ENCODE measurements around the gene OR56A3. TPM values are rescaled to one million over a fixed set of nuclear protein-coding genes. Genes with fewer than 3 reads are reported as not detected.

Gene OR56A3
- total RNA-seq, 1 experiment from 2014 or later, result not detected

DNA sequence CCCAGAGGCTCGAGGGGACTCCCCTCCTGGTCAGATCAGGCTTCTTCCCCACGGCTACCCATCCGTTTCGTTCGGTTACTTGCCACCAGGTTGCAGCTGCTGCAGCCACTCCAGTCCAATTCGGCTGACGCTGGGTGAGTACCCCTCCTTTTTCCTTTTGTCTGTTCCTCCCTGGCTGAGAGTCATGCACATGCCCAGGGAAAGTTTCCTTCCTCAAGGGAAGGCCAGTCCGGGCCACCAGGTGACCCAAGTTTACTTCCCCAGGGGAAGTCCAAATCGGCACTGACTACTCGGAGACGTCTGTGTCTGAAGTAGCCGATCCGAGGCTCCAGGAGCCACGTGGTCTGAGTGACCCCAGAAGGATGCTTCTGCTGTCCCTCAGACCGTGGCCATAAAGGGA is 13.2 kb upstream of the OR56A3 start:
- H3K4me1 Mint-ChIP-seq (ENCODE audit: low read depth, unreplicated experiment), result no peaks in the 10 kb centered on the region

GRCh38 chr11:5929571-5930368 is 12.3 kb upstream of the OR56A3 start:
- Mint-ChIP-seq H3K36me3 (ENCODE audit: insufficient read depth, unreplicated experiment) (no peaks in the 10 kb centered on the region), H3K9me3 (ENCODE audit: low read depth, unreplicated experiment) (peaks cover 36% of the 10 kb centered on the region), H3K4me1 (ENCODE audit: low read depth, unreplicated experiment) (no peaks in the 10 kb centered on the region), H3K27ac (ENCODE audit: unreplicated experiment) (no peak overlapping the region), H3K27me3 (ENCODE audit: unreplicated experiment) (no peaks in the 10 kb centered on the region), H3K4me3 (ENCODE audit: low read depth, unreplicated experiment) (no peak overlapping the region)
- intact Hi-C loops (cut with micrococcal nuclease; ENCODE audit: unreplicated experiment), result no loop called here
- no peak for TF ChIP-seq CTCF (IDR thresholded peaks at IDR 0.05; ENCODE audit: unreplicated experiment)
- CTCF ChIA-PET, result no interaction called here
- no peak for DNase-seq
- BruUV-seq (replicated peaks), result no TSS peak

More for the DNA sequence above, 13.2 kb upstream of the OR56A3 start:
- CTCF ChIA-PET, result no interaction called here
- no peak for TF ChIP-seq CTCF (IDR thresholded peaks at IDR 0.05; ENCODE audit: unreplicated experiment)
- no TSS peak for BruUV-seq (replicated peaks)
- Mint-ChIP-seq H3K27me3 (ENCODE audit: unreplicated experiment) (no peaks in the 10 kb centered on the region), H3K27ac (ENCODE audit: unreplicated experiment) (no peak overlapping the region), H3K4me3 (ENCODE audit: low read depth, unreplicated experiment) (no peak overlapping the region), H3K36me3 (ENCODE audit: insufficient read depth, unreplicated experiment) (no peaks in the 10 kb centered on the region), H3K9me3 (ENCODE audit: low read depth, unreplicated experiment) (peaks cover 40% of the 10 kb centered on the region)
- intact Hi-C loops (cut with micrococcal nuclease; ENCODE audit: unreplicated experiment), result no loop called here
- DNase-seq, result no peak

- H3K9me3 Mint-ChIP-seq (ENCODE audit: low read depth, unreplicated experiment), result peaks cover 36% of the 10 kb centered on the region
- BruUV-seq (replicated peaks), result no TSS peak
- H3K4me3 Mint-ChIP-seq (ENCODE audit: low read depth, unreplicated experiment), result no peak overlapping the region
- H3K27ac Mint-ChIP-seq (ENCODE audit: unreplicated experiment), result no peak overlapping the region
- no peak for TF ChIP-seq CTCF (IDR thresholded peaks at IDR 0.05; ENCODE audit: unreplicated experiment)
- CTCF ChIA-PET, result no interaction called here
- no peaks in the 10 kb centered on the region for H3K4me1 Mint-ChIP-seq (ENCODE audit: low read depth, unreplicated experiment)
- intact Hi-C loops (cut with micrococcal nuclease; ENCODE audit: unreplicated experiment), result no loop called here
- H3K27me3 Mint-ChIP-seq (ENCODE audit: unreplicated experiment), result no peaks in the 10 kb centered on the region
- H3K36me3 Mint-ChIP-seq (ENCODE audit: insufficient read depth, unreplicated experiment), result no peaks in the 10 kb centered on the region
- DNase-seq, result no peak
Observed at GRCh38 chr11:5930614-5931013, 11.4 kb upstream of the OR56A3 start.

GRCh38 chr11:5931061-5931460 is 11.0 kb upstream of the OR56A3 start:
- H3K9me3 Mint-ChIP-seq (ENCODE audit: low read depth, unreplicated experiment), result peaks cover 36% of the 10 kb centered on the region
- CTCF ChIA-PET, result no interaction called here
- BruUV-seq (replicated peaks), result no TSS peak
- intact Hi-C loops (cut with micrococcal nuclease; ENCODE audit: unreplicated experiment), result no loop called here
- no peak overlapping the region for H3K4me3 Mint-ChIP-seq (ENCODE audit: low read depth, unreplicated experiment)
- no peak for DNase-seq
- H3K27ac Mint-ChIP-seq (ENCODE audit: unreplicated experiment), result no peak overlapping the region
- no peak for TF ChIP-seq CTCF (IDR thresholded peaks at IDR 0.05; ENCODE audit: unreplicated experiment)
- no peaks in the 10 kb centered on the region for H3K36me3 Mint-ChIP-seq (ENCODE audit: insufficient read depth, unreplicated experiment)
- H3K27me3 Mint-ChIP-seq (ENCODE audit: unreplicated experiment), result no peaks in the 10 kb centered on the region
- no peaks in the 10 kb centered on the region for H3K4me1 Mint-ChIP-seq (ENCODE audit: low read depth, unreplicated experiment)

Data from Calu3 (cell line).